GM18870 (cell line): Measurements from ENCODE around the gene ATP5F1E.
A peak's percentile ranks its signal among the peaks of the same experiment; 100 is the strongest.

ENCODE experiments used
- ATAC-seq: cut with Tn5 transposase; IDR thresholded peaks from one replicate; pipeline ENCODE4 v1.9.1; 2021; ENCODE audit warnings: moderate library complexity; ENCODE audit not compliant: unreplicated experiment

ATP5F1E gene

GRCh38 chr20:59032023-59032712 lies at the start of gene ATP5F1E:
Gene ATP5F1E (minus strand): TSS chr20:59032335. CDS start chr20:59032251, 84 bp downstream.
- ATAC-seq = peak; percentile 74

GRCh38 chr20:59081036-59081435 lies 48.9 kb upstream of the ATP5F1E start:
- no peak for ATAC-seq

DNA sequence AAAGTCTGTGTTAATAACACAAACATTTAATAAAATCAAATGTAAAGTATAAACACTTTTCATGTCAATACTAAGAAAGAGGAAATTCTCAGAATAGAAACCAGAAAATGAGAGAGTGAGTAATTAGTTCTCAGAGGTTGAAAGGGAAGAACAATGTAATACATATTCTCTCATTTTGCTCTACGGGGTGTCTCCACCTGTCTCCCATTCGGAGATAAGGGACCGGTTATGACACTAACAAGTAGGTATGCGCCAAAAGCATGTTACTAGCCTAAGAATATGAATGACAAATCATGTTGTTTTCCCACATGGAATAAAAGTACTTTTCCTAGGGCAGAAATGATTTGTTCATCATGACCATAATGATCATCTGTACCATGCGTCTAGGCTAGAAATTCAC lies 46.1 kb upstream of the ATP5F1E start:
- ATAC-seq = no peak

- ATAC-seq = no peak
Measured at GRCh38 chr20:59077705-59078104, 45.6 kb upstream of the ATP5F1E start.

DNA sequence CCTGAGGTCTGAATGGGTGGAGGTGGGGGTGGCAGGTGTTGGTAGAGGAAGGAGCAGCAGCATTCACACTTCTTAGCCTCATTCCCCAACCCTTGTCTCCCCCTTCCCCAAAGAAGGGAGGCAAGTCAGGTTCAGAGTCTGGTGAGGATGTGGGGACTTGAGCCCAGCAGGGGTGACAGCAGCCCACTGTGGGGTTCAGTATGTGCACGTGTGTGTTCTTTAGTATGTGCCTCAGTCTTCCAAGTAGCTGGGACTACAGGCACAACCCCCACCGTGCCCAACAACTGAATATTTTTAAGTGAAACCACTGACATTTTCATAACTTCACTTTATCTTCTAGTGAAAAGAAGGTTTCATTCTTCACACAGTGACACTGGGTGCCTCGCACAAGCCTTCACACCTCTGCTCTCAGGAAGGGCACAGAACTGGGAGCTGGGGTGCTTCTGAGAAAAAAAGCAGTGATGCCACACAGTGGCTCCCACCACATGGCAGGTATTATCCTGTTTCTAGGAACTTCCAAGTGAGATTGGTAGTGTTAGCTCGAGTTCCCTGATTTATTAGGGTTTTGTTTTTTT lies 43.9 kb upstream of the ATP5F1E start:
- ATAC-seq = no peak

DNA sequence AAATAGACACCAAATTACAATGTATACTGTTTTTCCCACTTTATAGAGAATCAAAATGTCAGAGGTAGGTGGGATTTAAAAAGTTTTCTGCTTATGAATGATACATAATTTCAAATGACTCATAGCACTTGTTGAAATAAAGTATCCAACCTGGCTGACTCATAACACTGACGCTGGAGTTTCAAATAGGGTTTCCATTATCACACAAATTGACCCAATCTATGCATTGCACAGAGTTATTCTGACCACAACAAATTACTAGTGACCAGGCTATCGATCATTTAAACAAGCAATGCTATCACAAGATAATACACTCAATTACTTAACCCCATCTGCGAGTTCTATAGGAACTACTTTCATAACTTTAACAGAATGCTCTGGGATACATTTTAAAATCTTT lies 42.3 kb upstream of the ATP5F1E start:
- ATAC-seq = no peak

- ATAC-seq = no peak
Measured at GRCh38 chr20:59073582-59073981, 41.4 kb upstream of the ATP5F1E start.

DNA sequence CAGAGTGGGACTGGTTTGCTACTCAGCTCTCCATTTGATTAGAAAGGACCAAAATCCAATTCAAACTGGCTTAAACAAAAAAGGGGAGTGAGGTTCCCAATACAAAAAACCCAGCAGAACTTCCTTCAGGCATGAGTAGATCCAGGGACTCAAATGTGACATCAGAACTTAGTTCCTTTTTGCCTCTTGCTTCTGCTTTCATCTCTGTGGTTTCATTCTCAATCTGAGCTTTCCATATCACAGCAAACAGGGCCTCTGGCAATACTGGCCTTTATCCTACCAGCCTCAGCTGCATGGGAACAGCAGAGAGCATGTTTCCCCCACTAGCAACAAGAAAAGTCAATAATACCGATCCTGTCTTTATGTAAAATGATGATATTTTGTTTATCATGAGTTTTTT lies 39.1 kb upstream of the ATP5F1E start:
- peak; percentile 64 for ATAC-seq

GRCh38 chr20:59069026-59069425 lies 36.9 kb upstream of the ATP5F1E start:
- no peak for ATAC-seq

DNA sequence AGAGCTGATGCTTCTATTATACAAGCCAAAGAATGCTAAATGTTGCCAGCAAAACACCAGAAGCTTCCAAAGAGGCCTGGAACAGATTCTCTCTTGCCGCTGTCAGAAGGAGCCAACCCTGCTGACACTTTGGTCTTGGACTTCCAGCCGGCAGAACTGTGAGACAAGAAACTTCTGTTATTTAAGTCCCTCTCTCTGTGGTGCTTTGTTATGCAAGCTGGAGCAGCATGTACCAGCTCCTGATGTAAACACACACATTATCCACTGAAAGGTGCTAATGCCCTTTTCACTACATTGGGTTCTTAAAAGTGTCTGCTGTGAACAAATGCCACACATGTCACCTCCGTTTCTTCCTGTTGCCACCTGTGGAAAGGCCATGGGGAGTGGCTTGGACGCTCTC lies 36.4 kb upstream of the ATP5F1E start:
- ATAC-seq = no peak

- ATAC-seq = no peak
Measured at GRCh38 chr20:59064214-59064722, 32.1 kb upstream of the ATP5F1E start.

DNA sequence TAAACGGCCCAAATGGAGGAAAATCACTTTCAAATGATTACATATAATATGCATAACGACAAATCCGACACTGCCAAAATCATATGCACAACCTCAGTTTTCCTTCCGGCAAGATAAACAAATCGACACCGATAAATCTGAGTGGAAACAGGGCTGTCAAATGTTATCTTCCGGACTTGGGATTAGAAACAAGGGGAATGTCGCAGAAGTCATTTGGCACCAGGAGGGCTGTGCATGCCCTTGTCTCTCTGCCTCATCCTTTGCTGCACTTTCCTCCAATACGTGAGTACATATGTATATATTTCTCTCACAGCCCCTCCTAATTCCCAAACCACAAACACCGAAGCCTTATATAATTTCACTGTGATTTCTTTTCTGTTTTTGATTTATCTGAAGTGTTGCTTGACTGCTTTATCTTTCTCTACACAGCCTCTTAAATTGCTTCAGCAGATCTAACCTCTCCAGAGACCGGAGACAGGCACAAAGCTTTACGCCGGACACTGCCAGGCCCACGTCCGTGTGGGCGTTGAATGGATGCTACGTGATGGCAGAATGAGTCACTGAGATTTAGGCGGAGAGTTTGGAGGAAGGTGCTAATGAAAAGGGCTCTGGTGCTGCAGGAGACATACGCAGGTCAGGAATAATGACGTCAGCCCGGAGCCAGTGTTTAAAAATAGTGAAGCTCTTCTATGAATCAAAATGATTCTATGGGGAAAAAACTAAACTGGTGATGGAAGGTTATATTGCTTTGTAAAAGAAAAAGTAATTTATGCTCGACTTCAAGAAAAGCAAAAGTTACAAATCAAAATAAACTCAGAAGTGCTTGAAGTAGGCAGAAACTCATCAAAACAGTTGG lies 31.5 kb upstream of the ATP5F1E start:
- no peak for ATAC-seq

DNA sequence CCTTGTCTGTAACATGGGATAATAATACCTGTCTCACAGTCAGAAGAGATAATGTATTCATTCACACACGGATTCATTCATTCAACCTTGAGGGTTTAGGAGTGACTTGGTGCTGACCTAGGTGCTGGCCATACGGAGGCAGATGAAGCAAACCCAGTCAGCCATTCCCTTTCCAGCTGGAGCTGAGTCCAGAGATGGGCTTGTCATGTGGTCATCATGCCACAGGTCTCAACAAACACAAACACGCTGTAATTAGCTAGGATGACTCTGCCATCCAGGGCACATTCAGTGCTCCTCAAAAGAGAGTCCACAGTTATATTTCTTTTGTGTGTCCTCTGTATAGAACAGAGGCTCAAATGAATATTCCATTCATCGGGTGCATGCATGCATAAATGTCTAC lies 29.9 kb upstream of the ATP5F1E start:
- no peak for ATAC-seq

- no peak for ATAC-seq
Measured at GRCh38 chr20:59055302-59055701, 23.2 kb upstream of the ATP5F1E start.

DNA sequence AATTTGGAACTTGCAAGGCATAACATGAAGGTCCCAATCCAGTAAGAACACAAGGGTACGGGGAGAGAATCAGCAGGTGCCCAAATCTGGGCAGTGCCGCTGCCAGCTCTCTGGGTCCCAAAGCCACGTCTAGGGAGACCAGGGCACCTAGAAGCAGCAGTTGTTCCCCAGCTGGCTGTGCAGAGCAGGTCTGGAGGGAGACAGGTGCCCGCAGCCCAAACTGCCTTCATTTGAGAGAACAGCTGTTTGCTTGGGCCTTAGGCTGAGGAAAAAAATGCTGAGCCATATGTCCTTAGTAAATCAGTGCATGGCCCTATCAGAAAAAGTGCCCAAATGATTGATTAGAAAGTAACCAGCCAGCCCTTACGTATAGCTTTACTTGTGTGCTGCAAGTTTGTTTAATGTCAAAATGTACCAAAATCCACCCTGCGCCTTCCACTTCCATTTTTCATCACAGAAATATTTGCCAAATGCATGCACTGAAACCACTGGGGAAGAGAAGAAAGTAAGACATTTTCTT lies 19.6 kb upstream of the ATP5F1E start:
- ATAC-seq = no peak

DNA sequence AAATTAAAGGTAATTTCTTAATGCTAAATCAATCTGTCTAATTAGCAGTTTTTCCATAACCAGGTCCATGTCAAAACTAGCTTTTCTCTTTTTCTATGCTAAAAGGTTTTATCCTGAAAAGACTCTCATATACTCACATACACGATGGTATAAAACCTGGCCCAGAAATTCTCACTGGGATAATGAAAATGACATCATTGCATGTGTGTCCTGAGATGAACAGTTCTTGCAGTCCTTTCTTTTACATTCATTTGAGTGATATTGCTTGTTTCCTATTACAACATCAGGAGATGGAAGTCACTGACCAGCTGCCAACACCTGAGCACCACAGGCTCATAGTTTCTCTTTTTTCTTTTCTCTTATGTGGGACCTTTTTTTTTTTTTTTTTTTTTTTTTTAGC lies 18.3 kb upstream of the ATP5F1E start:
- ATAC-seq = no peak

DNA sequence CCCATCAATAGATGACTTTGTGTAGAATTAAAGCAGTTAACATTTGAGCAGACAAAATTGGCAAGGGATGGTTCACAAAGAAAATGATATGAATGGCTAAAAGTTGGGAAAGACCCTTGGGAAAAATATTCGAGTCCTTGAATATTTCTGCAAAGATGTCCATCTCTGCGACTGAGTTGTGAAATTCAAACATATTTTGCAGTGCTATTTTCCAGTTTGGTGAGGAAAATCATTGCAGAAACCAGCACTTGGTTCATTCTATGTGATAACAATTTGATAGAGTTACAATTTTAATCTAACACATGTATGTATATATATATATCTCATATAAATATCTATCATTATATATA lies 16.5 kb upstream of the ATP5F1E start:
- no peak for ATAC-seq

GRCh38 chr20:59047938-59048680 lies 16.0 kb upstream of the ATP5F1E start:
- no peak for ATAC-seq

DNA sequence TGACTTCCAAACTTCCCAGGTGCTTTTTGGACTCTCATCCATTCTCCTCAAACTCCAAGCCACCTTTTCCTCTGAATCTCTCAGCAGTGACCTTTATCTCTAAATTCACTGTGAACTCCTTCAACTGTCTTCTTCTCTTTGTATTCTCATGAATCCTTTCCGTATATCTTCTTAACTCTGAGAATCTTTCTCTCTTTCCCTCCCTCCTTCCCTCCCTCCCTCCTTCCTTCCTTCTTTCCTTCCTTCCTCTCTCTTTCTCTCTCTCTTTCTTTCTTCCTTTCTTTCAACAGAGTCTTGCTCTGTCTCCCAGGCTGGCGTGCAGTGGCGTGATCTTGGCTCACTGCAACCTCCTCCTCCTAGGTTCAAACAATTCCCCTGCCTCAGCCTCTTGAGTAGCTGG lies 14.7 kb upstream of the ATP5F1E start:
- no peak for ATAC-seq

GRCh38 chr20:59044796-59045195 lies 12.7 kb upstream of the ATP5F1E start:
- no peak for ATAC-seq

- no peak for ATAC-seq
Measured at GRCh38 chr20:59044295-59044694, 12.2 kb upstream of the ATP5F1E start.
